HG03457 (cell line): Measurements from ENCODE around the gene CHCHD6.

Experiments used
- ATAC-seq: cut with Tn5 transposase; IDR thresholded peaks from one replicate; pipeline ENCODE4 v1.9.1; 2021; ENCODE audit warnings: moderate number of reproducible peaks; ENCODE audit not compliant: unreplicated experiment

The CHCHD6 gene

GRCh38 chr3:126854666-126855065, 150.6 kb downstream of the CHCHD6 start:
- ATAC-seq: no peak

- ATAC-seq: no peak
These were observed 151.3 kb downstream of the CHCHD6 start for GRCh38 chr3:126855374-126855773.

- no peak for ATAC-seq
These were observed 153.9 kb downstream of the CHCHD6 start for GRCh38 chr3:126857928-126858327.

GRCh38 chr3:126858401-126858800, 154.4 kb downstream of the CHCHD6 start:
- ATAC-seq: no peak

GRCh38 chr3:126858887-126859286, 154.8 kb downstream of the CHCHD6 start:
- ATAC-seq: no peak

GRCh38 chr3:126859415-126860246, 155.6 kb downstream of the CHCHD6 start:
- ATAC-seq: no peak

- no peak for ATAC-seq
These were observed 161.7 kb downstream of the CHCHD6 start for GRCh38 chr3:126865736-126866135.

GRCh38 chr3:126866175-126866759, 162.2 kb downstream of the CHCHD6 start:
- ATAC-seq: no peak

GRCh38 chr3:126867190-126867862, 163.3 kb downstream of the CHCHD6 start:
- no peak for ATAC-seq

GRCh38 chr3:126867863-126868200, 163.8 kb downstream of the CHCHD6 start:
- no peak for ATAC-seq

- no peak for ATAC-seq
These were observed 166.7 kb downstream of the CHCHD6 start for GRCh38 chr3:126870608-126871210.

GRCh38 chr3:126872701-126873342, 168.8 kb downstream of the CHCHD6 start:
- no peak for ATAC-seq

- no peak for ATAC-seq
These were observed 169.4 kb downstream of the CHCHD6 start for GRCh38 chr3:126873416-126873815.

GRCh38 chr3:126878664-126879063, 174.6 kb downstream of the CHCHD6 start:
- ATAC-seq: no peak

GRCh38 chr3:126880901-126881300, 176.9 kb downstream of the CHCHD6 start:
- ATAC-seq: no peak

- ATAC-seq: no peak
These were observed 177.8 kb downstream of the CHCHD6 start for GRCh38 chr3:126881861-126882260.

- no peak for ATAC-seq
These were observed 179.2 kb downstream of the CHCHD6 start for GRCh38 chr3:126883241-126883640.

- no peak for ATAC-seq
These were observed 181.4 kb downstream of the CHCHD6 start for GRCh38 chr3:126885425-126885824.

GRCh38 chr3:126886217-126886616, 182.2 kb downstream of the CHCHD6 start:
- ATAC-seq: no peak

GRCh38 chr3:126887686-126888085, 183.6 kb downstream of the CHCHD6 start:
- ATAC-seq: no peak

- ATAC-seq: no peak
These were observed 184.2 kb downstream of the CHCHD6 start for GRCh38 chr3:126888186-126888760.
